HG03025 (cell line): ENCODE results near the gene SLIT2.

Source experiments
- ATAC-seq: cut with Tn5 transposase; IDR thresholded peaks from one replicate; pipeline ENCODE4 v1.9.1; 2021; ENCODE audit warnings: mild to moderate bottlenecking, moderate library complexity; ENCODE audit not compliant: unreplicated experiment, low FRiP score

Gene SLIT2

GRCh38 chr4:20251796-20252655, at the start of gene SLIT2:
Gene SLIT2, plus strand, starts transcription at chr4:20251905. Its CDS starts 1,911 bp downstream, at chr4:20253816.
- ATAC-seq: peak; percentile 84

- ATAC-seq: no peak
Observed at GRCh38 chr4:20203508-20203907, 48.2 kb upstream of the SLIT2 start.

- ATAC-seq: no peak
Observed at GRCh38 chr4:20217521-20217920, 34.2 kb upstream of the SLIT2 start.

GRCh38 chr4:20217951-20218350, 33.8 kb upstream of the SLIT2 start:
- no peak for ATAC-seq

- no peak for ATAC-seq
Observed at GRCh38 chr4:20219521-20219920, 32.2 kb upstream of the SLIT2 start.

- no peak for ATAC-seq
Observed at GRCh38 chr4:20237894-20238537, 13.7 kb upstream of the SLIT2 start.

- no peak for ATAC-seq
Observed at GRCh38 chr4:20248155-20248558, 3.5 kb upstream of the SLIT2 start.

GRCh38 chr4:20249333-20249732, 2.4 kb upstream of the SLIT2 start:
- ATAC-seq: no peak

- ATAC-seq: peak; percentile 10
Observed at GRCh38 chr4:20251031-20251795, 492 bp upstream of the SLIT2 start.

GRCh38 chr4:20252656-20253282, 1.1 kb downstream of the SLIT2 start:
- ATAC-seq: no peak

GRCh38 chr4:20253283-20253734, 1.6 kb downstream of the SLIT2 start:
- ATAC-seq: no peak

GRCh38 chr4:20253735-20254409, 2.2 kb downstream of the SLIT2 start:
- no peak for ATAC-seq

- ATAC-seq: no peak
Observed at GRCh38 chr4:20254511-20255250, 3.0 kb downstream of the SLIT2 start.

- ATAC-seq: no peak
Observed at GRCh38 chr4:20255251-20255586, 3.5 kb downstream of the SLIT2 start.

- no peak for ATAC-seq
Observed at GRCh38 chr4:20255823-20256222, 4.1 kb downstream of the SLIT2 start.

- ATAC-seq: no peak
Observed at GRCh38 chr4:20256381-20256881, 4.7 kb downstream of the SLIT2 start.

- no peak for ATAC-seq
Observed at GRCh38 chr4:20259707-20260106, 8.0 kb downstream of the SLIT2 start.

GRCh38 chr4:20260821-20261220, 9.1 kb downstream of the SLIT2 start:
- ATAC-seq: no peak

GRCh38 chr4:20262221-20262620, 10.5 kb downstream of the SLIT2 start:
- no peak for ATAC-seq
